B cell (primary cell): ENCODE results near the gene ATF1. TPM values are rescaled to one million over a fixed set of nuclear protein-coding genes. Genes with fewer than 3 reads are reported as not detected.

Source experiments
- ATAC-seq: fragments of 200-7000 bp; cut with Tn5 transposase; one replicate; pipeline ENCODE4 v1.10.0; 2021; ENCODE audit warnings: low read depth, mild to moderate bottlenecking, moderate number of reproducible peaks, moderate library complexity
- CTCF ChIA-PET: fragments of 350-600 bp; sonication (Branson Sonifier 250); formaldehyde crosslinking; loops from one replicate; lab custom pipeline; 2021; ENCODE audit warnings: antibody characterized with exemption, inconsistent platforms; lab: Charles Lee
- POLR2A ChIA-PET: fragments of 350-600 bp; sonication (Branson Sonifier 250); formaldehyde crosslinking; loops from one replicate; lab custom pipeline; 2021; ENCODE audit warnings: antibody characterized with exemption; lab: Charles Lee
- DNase-seq: peaks from one replicate; pipeline ENCODE4 v3.0.0; 2013
- H2AFZ ChIP-seq: 2 replicates; pipeline ENCODE4 v1.6.1; 2012; ENCODE audit warnings: mild to moderate bottlenecking, low read depth, low read length; ENCODE audit not compliant: insufficient read depth, poor library complexity, severe bottlenecking
- H3K27ac ChIP-seq, 2 donors: 1 replicate in 1 of 2; 2 replicates in 1 of 2; pipeline ENCODE4 v1.5.1; 2012 to 2013; ENCODE audit warnings: low read length in 2 of 2, mild to moderate bottlenecking in 2 of 2, moderate library complexity in 1 of 2
- H3K27me3 ChIP-seq, 4 experiments: fragments of 200-600 bp in 1 of 4; sonication (generic) in 1 of 4; replicated peaks in 1 of 4; 1 replicate in 2 of 4; 2 replicates in 2 of 4; pipeline versions ENCODE4 v1.6.1 to v1.7.0; 2013 to 2016; ENCODE audit warnings: low read length in 3 of 4, mild to moderate bottlenecking in 2 of 4, mixed read lengths in 1 of 4, moderate library complexity in 1 of 4; ENCODE audit not compliant: insufficient read depth in 4 of 4, control insufficient read depth in 3 of 4; ENCODE audit errors: control extremely low read depth in 1 of 4
- H3K36me3 ChIP-seq, 2 experiments: replicated peaks in 1 of 2; 1 replicate in 1 of 2; 2 replicates in 1 of 2; pipeline versions ENCODE4 v1.6.1 to v1.7.1; 2013; ENCODE audit warnings: low read length in 1 of 2; ENCODE audit not compliant: insufficient read depth in 2 of 2, control insufficient read depth in 1 of 2; ENCODE audit errors: control extremely low read depth in 1 of 2, extremely low read depth in 1 of 2
- H3K4me1 ChIP-seq, 2 donors: fragments of 200-600 bp in 1 of 2; sonication (generic) in 1 of 2; 1 replicate in 1 of 2; 2 replicates in 1 of 2; pipeline versions ENCODE4 v1.5.1 to v1.6.1; 2013 to 2017; ENCODE audit warnings: low read length in 2 of 2; ENCODE audit not compliant: control insufficient read depth in 2 of 2, insufficient read depth in 2 of 2
- H3K4me2 ChIP-seq: replicated peaks from 2 replicates; pipeline ENCODE3; 2012; ENCODE audit warnings: mild to moderate bottlenecking, low read depth, low read length; ENCODE audit not compliant: poor library complexity, severe bottlenecking
- H3K4me3 ChIP-seq, 5 experiments: fragments of 200-600 bp in 1 of 5; sonication (generic) in 1 of 5; 1 replicate in 3 of 5; 2 replicates in 2 of 5; pipeline versions ENCODE4 v1.5.1 to v1.7.0; 2011 to 2016; ENCODE audit warnings: low read length in 4 of 5, mild to moderate bottlenecking in 4 of 5, low read depth in 2 of 5, control low read depth in 1 of 5, moderate library complexity in 1 of 5; ENCODE audit not compliant: insufficient read depth in 1 of 5; ENCODE audit errors: control extremely low read depth in 1 of 5, extremely low read depth in 1 of 5
- H3K79me2 ChIP-seq: fragments of 200-600 bp; sonication (generic); one replicate; pipeline ENCODE4 v1.6.0; 2016; ENCODE audit warnings: low read length; ENCODE audit not compliant: control insufficient read depth, insufficient read depth
- H3K9ac ChIP-seq: fragments of 200-600 bp; sonication (generic); 2 replicates; pipeline ENCODE4 v1.6.1; 2017; ENCODE audit warnings: mild to moderate bottlenecking, low read length, moderate library complexity
- H3K9me3 ChIP-seq, 3 donors: one replicate each; pipeline versions ENCODE4 v1.6.1 to v1.7.1; 2013; ENCODE audit warnings: low read length in 2 of 3; ENCODE audit not compliant: control insufficient read depth in 2 of 3, insufficient read depth in 1 of 3; ENCODE audit errors: control extremely low read depth in 1 of 3
- H4K20me1 ChIP-seq: 2 replicates; pipeline ENCODE4 v1.6.0; 2012; ENCODE audit warnings: mild to moderate bottlenecking, low read length; ENCODE audit not compliant: insufficient read depth, control insufficient read depth, poor library complexity, severe bottlenecking
- H3K27ac Mint-ChIP-seq: one replicate; pipeline ENCODE4 v1.8.0; 2021; ENCODE audit warnings: mixed read lengths
- H3K27me3 Mint-ChIP-seq: one replicate; pipeline ENCODE4 v1.8.0; 2021; ENCODE audit warnings: mixed read lengths
- H3K4me1 Mint-ChIP-seq: one replicate; pipeline ENCODE4 v1.8.0; 2021; ENCODE audit warnings: mixed read lengths
- H3K4me3 Mint-ChIP-seq: one replicate; pipeline ENCODE4 v1.8.0; 2021; ENCODE audit warnings: mixed read lengths
- H3K9me3 Mint-ChIP-seq: one replicate; pipeline ENCODE4 v1.8.0; 2022; ENCODE audit warnings: mixed read lengths; ENCODE audit not compliant: insufficient read depth
- CTCF ChIP-seq: fragments of 200-600 bp; IDR thresholded peaks from one replicate; pipeline ENCODE4 v1.8.0; 2022; ENCODE audit warnings: antibody characterized with exemption, mild to moderate bottlenecking
- EZH2 ChIP-seq: IDR thresholded peaks from 2 replicates; pipeline ENCODE4 v1.6.1; 2012; ENCODE audit warnings: borderline replicate concordance, low read depth, mild to moderate bottlenecking, moderate library complexity, low read length; ENCODE audit not compliant: insufficient read depth, poor library complexity, severe bottlenecking
- WGBS: methylation state at CpG from one replicate; pipeline ENCODE4 v1.1.5; 2013; ENCODE audit warnings: missing lambda C conversion rate; ENCODE audit not compliant: insufficient coverage; 5-methylcytosine and 5-hydroxymethylcytosine counted together
- intact Hi-C: fragments of 100-400 bp; cut with micrococcal nuclease; formaldehyde crosslinking; loops from one replicate; pipeline ENCODE4 v1.10.0; 2022
- polyA plus RNA-seq: library from polyadenylated mRNA; depleted of rRNA; stranded (reverse); fragments of >200 nt; gene quantifications from 2 replicates; pipeline ENCODE4 v1.2.3, GENCODE V29; 2012
- total RNA-seq, 2 donors: library from RNA; stranded (reverse); fragments of 120-200 nt in 1 of 2; gene quantifications; 1 replicate in 1 of 2; 2 replicates in 1 of 2; pipeline versions ENCODE4 v1.2.3 to v1.2.4, GENCODE V29; 2013 to 2022

ATF1 gene
- total and polyA plus RNA-seq, 2 donors (not counting 1 experiment from before 2014, with no cell fraction given): 17.2 to 39.5 TPM

- intact Hi-C loops: no loop called here
- H3K4me2 ChIP-seq: no peak overlapping the region
- POLR2A ChIA-PET: no interaction called here
Observed at GRCh38 chr12:50841716-50842531, 78.0 kb downstream of the ATF1 start.

More at GRCh38 chr12:50841716-50842531, 78.0 kb downstream of the ATF1 start:
- peaks cover 5% of the 10 kb centered on the region for H3K9me3 Mint-ChIP-seq
- Histone ChIP-seq H3K4me1 (peaks cover 0 to 3% of the 10 kb centered on the region in 2 donors), H2AFZ (no peak overlapping the region), H3K9me3 (peaks cover 0 to 9% (median 1%) of the 10 kb centered on the region in 3 donors), H3K79me2 (no peaks in the 10 kb centered on the region), H3K27ac (no peak overlapping the region), H3K9ac (no peak overlapping the region), H4K20me1 (no peaks in the 10 kb centered on the region), H3K4me3 (no peak overlapping the region), H3K36me3 (no peaks in the 10 kb centered on the region), H3K27me3 (peaks cover 0 to 4% (median 0%) of the 10 kb centered on the region in 4 experiments)
- ATAC-seq (no peak), DNase-seq (no peak)
- TF ChIP-seq EZH2 (no peak), CTCF (no peak)
- CTCF ChIA-PET: no interaction called here
- H3K4me3 Mint-ChIP-seq: peak overlapping the region; percentile 21
- H3K27me3 Mint-ChIP-seq: peaks cover 4% of the 10 kb centered on the region
- H3K4me1 Mint-ChIP-seq: no peaks in the 10 kb centered on the region
- H3K27ac Mint-ChIP-seq: no peak overlapping the region
- WGBS: 100% methylated on average over 1 of the region's 7 CpGs
